Measurements from ENCODE around the gene PRKCH.
A peak's percentile ranks its signal among the peaks of the same experiment; 100 is the strongest.

Gene PRKCH

DNA sequence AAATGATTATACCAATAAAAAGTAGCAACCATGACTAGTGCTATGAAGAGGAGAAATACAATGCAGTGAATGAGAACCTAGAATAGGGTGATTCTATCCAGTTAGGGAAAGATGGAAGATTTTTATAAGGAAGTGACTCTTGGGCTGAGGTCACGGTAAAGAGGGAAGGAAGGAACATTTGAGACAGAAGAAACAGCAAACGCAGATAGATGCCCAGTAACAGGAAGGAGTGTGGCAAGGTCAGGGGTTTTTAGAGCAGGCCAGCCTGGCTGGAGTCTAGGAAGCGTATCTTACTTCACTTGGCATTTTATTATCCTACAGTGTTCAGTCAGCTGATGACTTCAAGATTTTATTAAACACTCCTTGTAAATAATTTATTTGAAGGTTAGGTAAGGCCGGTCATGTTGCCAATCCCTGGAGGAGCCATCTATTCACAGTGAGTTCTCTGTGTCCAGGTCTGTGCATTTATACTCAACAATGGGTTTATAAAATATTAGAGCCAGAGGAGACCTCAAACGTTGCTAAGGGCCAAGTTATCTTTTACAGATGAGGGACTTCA, 170.6 kb downstream of the PRKCH start:
- TF ChIP-seq ZNF274 (IDR thresholded peaks at IDR 0.05; ENCODE audit: low read depth, low read length): no peak
- H3K4me3 ChIP-seq (ENCODE audit: low read length): no peak overlapping the region

GRCh38 chr14:61492474-61492873, 171.1 kb downstream of the PRKCH start:
- TF ChIP-seq ZNF274 (IDR thresholded peaks at IDR 0.05; ENCODE audit: low read depth, low read length): no peak

DNA sequence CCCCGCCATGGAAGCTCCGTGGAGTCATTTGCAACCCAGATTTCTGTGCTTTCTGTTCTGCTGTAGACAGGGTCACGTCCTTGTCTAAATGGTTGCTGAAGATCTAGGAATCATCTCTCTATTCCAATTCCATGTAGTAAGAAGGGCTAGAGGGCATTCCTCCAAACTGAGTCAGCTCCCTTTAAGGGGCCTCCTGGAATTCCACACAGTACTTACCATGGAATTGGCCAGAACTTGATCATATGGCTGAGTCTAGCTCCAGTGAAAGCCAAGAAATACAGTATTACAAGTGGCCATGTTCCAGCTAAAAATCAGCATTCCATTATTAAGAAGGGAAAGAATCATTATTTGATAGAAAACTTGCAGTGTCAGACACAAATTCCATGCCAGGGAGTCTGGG, 171.9 kb downstream of the PRKCH start:
- H3K4me3 ChIP-seq (ENCODE audit: low read length): no peak overlapping the region
- no peak for TF ChIP-seq ZNF274 (IDR thresholded peaks at IDR 0.05; ENCODE audit: low read depth, low read length)

More at GRCh38 chr14:61492474-61492873, 171.1 kb downstream of the PRKCH start:
- no peak overlapping the region for H3K4me3 ChIP-seq (ENCODE audit: low read length)

GRCh38 chr14:61494018-61494417, 172.6 kb downstream of the PRKCH start:
- TF ChIP-seq ZNF274 (IDR thresholded peaks at IDR 0.05; ENCODE audit: low read depth, low read length): no peak
- no peak overlapping the region for H3K4me3 ChIP-seq (ENCODE audit: low read length)

- no peak for TF ChIP-seq ZNF274 (IDR thresholded peaks at IDR 0.05; ENCODE audit: low read depth, low read length)
- H3K4me3 ChIP-seq (ENCODE audit: low read length): no peak overlapping the region
These were observed 174.4 kb downstream of the PRKCH start for GRCh38 chr14:61495809-61496208.

DNA sequence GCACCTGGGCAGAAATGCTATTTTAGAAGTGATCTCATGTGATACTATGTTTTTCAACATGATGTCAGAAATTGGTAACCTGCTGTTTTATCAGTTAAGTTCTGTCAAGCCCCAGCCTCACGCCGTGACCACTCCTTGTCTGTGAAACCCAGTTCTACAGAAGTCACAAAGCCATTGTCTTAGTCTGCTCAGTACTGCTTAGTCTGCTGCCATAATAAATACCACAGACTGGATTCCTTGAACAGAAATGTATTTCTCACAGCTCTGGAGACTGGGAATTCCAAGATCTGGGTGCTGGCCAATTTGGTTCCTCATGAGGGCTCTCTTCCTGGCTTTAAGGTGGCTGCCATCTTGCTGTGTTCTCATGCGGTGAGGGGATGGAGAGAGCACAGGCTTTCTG, 176.9 kb downstream of the PRKCH start:
- no peak overlapping the region for H3K4me3 ChIP-seq (ENCODE audit: low read length)
- no peak for TF ChIP-seq ZNF274 (IDR thresholded peaks at IDR 0.05; ENCODE audit: low read depth, low read length)

DNA sequence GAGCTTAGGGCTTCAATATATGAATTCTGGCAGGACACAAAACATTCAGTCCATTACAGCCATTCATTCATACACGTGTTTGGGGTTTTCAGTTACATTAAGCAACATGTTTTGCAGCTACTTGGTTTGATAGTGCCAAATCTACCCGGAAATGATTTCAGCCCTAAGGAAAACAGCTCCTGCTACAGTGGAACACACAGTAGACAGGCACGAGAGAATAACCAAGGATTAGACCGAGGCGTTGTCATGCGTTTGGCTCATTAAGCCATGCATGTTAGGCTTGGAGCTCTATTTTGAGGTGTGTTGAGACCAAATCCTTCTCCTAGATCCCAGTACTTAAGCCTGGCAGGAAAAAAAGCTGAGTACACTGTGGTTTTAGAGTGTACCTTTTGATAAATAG, 177.4 kb downstream of the PRKCH start:
- no peak overlapping the region for H3K4me3 ChIP-seq (ENCODE audit: low read length)
- TF ChIP-seq ZNF274 (IDR thresholded peaks at IDR 0.05; ENCODE audit: low read depth, low read length): no peak

- no peak overlapping the region for H3K4me3 ChIP-seq (ENCODE audit: low read length)
- no peak for TF ChIP-seq ZNF274 (IDR thresholded peaks at IDR 0.05; ENCODE audit: low read depth, low read length)
These were observed 178.6 kb downstream of the PRKCH start for GRCh38 chr14:61499991-61500390.

DNA sequence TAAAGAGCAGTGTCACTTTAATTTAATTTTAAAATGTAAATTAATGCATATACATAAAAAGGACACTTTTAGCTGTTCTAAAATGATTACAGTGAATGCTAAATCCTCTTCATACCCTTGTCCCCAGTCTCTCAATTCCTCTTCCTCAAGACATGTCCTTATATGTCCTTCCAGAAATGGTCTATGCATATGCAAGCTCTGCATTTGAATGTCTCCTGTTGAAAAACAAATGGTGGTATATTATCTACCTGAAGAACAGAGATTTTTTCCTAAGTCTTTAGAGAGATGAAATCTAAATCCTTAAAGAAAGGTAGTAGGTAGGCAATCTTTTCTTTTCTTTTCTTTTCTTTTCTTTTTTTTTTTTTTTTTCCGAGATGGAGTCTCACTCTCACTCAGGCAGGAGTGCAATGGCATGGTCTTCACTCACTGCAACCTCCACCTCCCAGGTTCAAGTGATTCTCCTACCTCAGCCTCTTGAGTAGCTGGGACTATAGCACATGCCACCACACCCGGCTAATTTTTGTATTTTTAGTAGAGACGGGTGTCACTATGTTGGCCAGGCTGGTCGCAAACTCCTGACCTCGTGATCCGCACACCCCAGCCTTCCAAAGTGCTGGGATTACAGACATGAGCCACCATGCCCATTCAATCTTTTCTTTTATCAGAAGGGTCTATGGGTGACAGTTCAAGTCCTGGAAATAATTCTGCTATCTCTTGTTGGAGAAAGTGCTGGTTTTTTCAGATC, 180.5 kb downstream of the PRKCH start:
- TF ChIP-seq ZNF274 (IDR thresholded peaks at IDR 0.05; ENCODE audit: low read depth, low read length): no peak
- H3K4me3 ChIP-seq (ENCODE audit: low read length): peak overlapping the region; percentile 6; the same call in 1 of the 2 replicates

- no peak for TF ChIP-seq ZNF274 (IDR thresholded peaks at IDR 0.05; ENCODE audit: low read depth, low read length)
- H3K4me3 ChIP-seq (ENCODE audit: low read length): peak overlapping the region; percentile 72; the same call in 1 of the 2 replicates
These were observed 181.2 kb downstream of the PRKCH start for GRCh38 chr14:61502459-61503093.

DNA sequence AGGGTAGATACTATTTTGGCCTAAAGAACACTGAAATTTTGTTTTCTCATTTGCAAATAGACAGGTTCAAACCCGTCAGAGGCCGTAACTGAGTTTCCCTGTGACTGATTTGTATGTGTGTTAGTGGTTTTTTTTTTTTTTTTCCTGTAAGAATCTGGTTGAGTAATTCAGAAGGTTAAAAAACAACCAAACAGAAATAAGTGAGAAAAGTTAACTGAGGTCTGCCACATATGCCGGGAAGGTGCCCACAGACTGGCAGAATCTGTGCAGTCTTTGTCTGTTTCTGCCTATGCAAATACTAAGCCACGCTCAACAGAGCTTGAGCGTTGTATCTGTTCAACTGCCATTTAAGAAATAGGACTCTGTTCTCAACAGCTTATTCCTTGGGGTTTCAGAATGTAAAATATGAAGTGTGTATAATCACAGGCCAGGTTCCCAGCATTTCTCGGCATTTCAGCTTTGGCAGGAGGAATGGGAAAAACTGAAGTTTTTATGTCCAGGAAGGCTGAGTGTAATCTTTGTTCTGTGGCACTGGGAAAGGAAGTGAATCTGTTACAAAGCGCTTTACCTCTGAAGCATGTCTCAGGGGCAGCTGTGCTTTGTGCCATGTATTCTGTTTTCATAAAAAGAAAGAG, 181.9 kb downstream of the PRKCH start:
- no peak for TF ChIP-seq ZNF274 (IDR thresholded peaks at IDR 0.05; ENCODE audit: low read depth, low read length)

DNA sequence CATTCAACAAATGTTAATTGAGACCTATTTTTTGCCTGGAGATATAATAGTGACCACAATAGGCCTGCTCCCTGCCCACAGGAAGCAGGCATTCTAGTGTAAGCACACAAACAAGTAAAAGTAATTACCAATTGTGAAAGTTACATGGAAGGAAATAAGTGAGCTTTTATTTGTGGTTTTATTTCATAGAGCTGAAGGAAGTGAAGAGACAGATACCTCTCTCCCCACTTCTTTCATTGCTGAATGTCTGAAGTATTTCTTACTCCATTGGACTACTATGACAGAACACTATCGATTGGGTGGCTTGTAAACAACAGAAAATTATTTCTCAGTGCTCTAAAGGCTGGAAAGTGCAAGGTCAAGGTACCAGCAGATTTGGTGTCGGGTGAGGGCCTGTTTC, 183.5 kb downstream of the PRKCH start:
- no peak overlapping the region for H3K4me3 ChIP-seq (ENCODE audit: low read length)
- no peak for TF ChIP-seq ZNF274 (IDR thresholded peaks at IDR 0.05; ENCODE audit: low read depth, low read length)

More for the DNA sequence above, 181.9 kb downstream of the PRKCH start:
- H3K4me3 ChIP-seq (ENCODE audit: low read length): peak overlapping the region; percentile 16; the same call in 1 of the 2 replicates

GRCh38 chr14:61505815-61506809, 184.7 kb downstream of the PRKCH start:
- TF ChIP-seq ZNF274 (IDR thresholded peaks at IDR 0.05; ENCODE audit: low read depth, low read length): no peak
- no peak overlapping the region for H3K4me3 ChIP-seq (ENCODE audit: low read length)
